Vagina (tissue), 2 donors: Measurements from ENCODE around the gene SLC12A7. TPM values are rescaled to one million over a fixed set of nuclear protein-coding genes. Genes with fewer than 3 reads are reported as not detected.

Experiments
- DNase-seq, 2 donors: peaks; one replicate each; pipeline ENCODE4 v3.0.0-alpha.2; 2017; ENCODE audit errors: extremely low spot score in 2 of 2
- H3K27ac ChIP-seq: fragments of 200-600 bp; sonication (generic); one replicate; pipeline ENCODE4 v1.5.1; 2019
- H3K27me3 ChIP-seq: fragments of 200-600 bp; sonication (generic); one replicate; pipeline ENCODE4 v1.5.1; 2019
- H3K36me3 ChIP-seq, 2 donors: fragments of 200-600 bp; sonication (generic); one replicate each; pipeline ENCODE4 v1.5.1; 2017 to 2019
- H3K4me1 ChIP-seq: fragments of 200-600 bp; sonication (generic); one replicate; pipeline ENCODE4 v1.5.1; 2019
- H3K4me3 ChIP-seq, 2 donors: fragments of 200-600 bp; sonication (generic); 1 replicate in 1 of 2; 2 replicates in 1 of 2; pipeline ENCODE4 v1.5.1; 2016 to 2019
- H3K9me3 ChIP-seq: fragments of 200-600 bp; sonication (generic); one replicate; pipeline ENCODE4 v1.5.1; 2019
- POLR2A ChIP-seq, 2 donors: fragments of 450-650 bp; IDR thresholded peaks; one replicate each; pipeline ENCODE4 v1.6.1; 2017; ENCODE audit warnings: antibody characterized with exemption in 2 of 2, mild to moderate bottlenecking in 2 of 2, moderate library complexity in 2 of 2
- POLR2AphosphoS5 ChIP-seq, 2 donors: sonication (generic); formaldehyde crosslinking; IDR thresholded peaks; one replicate each; pipeline ENCODE4 v1.9.0; 2017; ENCODE audit warnings: antibody characterized with exemption in 2 of 2, mild to moderate bottlenecking in 2 of 2, low read depth in 1 of 2; ENCODE audit not compliant: insufficient read depth in 1 of 2
- intact Hi-C: fragments of 100-400 bp; cut with DNase I; formaldehyde crosslinking; loops from one replicate; pipeline ENCODE4 v1.15.1; 2023
- total RNA-seq: library from RNA; depleted of rRNA; stranded (reverse); fragments of >200 nt; gene quantifications from one replicate; pipeline ENCODE4 v1.2.3, GENCODE V29; 2016
- TF ChIP-seq, protein P1 (sequence below), 3 experiments: fragments of 450-650 bp in 2 of 3; fragments of 200-600 bp in 1 of 3; sonication (generic) in 1 of 3; IDR thresholded peaks; one replicate each; pipeline ENCODE4 v1.5.1; 2017 to 2019; ENCODE audit warnings: antibody characterized with exemption in 3 of 3, mild to moderate bottlenecking in 2 of 3, moderate library complexity in 2 of 3

Gene SLC12A7
- total RNA-seq, 1 donor from 2014 or later = 21.6 TPM

DNA sequence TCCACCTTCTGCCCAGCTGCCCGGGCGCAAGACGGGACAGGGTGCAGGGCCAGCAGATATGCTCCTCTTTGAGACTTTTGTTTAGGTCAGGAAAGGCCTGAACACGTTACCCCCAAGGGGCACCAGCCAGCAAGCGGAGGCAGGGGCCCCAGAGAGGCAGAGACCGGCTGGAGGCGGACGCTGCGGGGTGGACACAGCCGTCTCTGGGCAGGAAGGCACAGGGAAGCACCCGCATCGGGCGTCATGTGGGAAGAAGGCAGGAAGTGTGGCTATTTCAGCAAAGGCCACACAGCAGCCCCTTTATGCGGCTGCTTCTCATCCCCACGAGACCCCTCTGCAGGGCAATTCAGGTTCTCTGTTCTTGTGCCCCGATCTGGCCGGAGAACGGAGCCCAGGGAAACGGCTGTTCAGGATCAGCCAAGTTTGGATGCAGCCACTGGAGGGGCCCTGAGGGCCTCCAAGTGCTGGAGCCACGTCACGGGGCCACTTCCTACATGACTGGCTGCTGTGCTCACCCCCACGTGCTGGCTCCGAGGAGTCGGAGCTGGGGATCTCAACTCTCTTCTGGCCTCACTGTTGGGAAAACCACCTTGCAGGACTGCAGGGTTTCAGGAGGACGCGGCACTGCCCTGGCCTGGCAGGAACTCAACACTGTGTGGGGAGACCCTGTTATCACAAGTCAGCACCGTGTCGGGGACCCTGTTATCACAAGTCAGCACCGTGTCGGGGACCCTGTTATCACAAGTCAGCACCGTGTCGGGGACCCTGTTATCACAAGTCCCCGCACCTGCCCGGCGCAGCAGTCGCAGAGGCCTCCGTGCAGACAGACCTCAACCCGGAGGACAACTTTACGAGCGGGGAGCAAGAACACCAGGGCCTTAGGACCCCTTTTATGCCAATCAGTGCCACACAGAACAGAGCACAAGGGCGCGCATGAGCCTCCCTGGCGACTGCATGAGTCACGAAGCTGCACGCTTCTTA is 44.4 kb downstream of the SLC12A7 start:
- no peak overlapping the region for H3K27ac ChIP-seq
- peaks cover 0 to 13% of the 10 kb centered on the region in 2 donors for H3K36me3 ChIP-seq
- TF ChIP-seq, protein P1, sequence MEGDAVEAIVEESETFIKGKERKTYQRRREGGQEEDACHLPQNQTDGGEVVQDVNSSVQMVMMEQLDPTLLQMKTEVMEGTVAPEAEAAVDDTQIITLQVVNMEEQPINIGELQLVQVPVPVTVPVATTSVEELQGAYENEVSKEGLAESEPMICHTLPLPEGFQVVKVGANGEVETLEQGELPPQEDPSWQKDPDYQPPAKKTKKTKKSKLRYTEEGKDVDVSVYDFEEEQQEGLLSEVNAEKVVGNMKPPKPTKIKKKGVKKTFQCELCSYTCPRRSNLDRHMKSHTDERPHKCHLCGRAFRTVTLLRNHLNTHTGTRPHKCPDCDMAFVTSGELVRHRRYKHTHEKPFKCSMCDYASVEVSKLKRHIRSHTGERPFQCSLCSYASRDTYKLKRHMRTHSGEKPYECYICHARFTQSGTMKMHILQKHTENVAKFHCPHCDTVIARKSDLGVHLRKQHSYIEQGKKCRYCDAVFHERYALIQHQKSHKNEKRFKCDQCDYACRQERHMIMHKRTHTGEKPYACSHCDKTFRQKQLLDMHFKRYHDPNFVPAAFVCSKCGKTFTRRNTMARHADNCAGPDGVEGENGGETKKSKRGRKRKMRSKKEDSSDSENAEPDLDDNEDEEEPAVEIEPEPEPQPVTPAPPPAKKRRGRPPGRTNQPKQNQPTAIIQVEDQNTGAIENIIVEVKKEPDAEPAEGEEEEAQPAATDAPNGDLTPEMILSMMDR (IDR thresholded peaks at IDR 0.05) = no peak
- TF ChIP-seq POLR2A (IDR thresholded peaks at IDR 0.05) (no peak), POLR2AphosphoS5 (IDR thresholded peaks at IDR 0.05; ENCODE audit: insufficient read depth in 1 of 2, low read depth in 1 of 2) (no peak)
- no peaks in the 10 kb centered on the region for H3K27me3 ChIP-seq
- H3K4me1 ChIP-seq = no peaks in the 10 kb centered on the region
- H3K9me3 ChIP-seq = no peaks in the 10 kb centered on the region
- no peak for DNase-seq
- intact Hi-C loops = no loop called here
- H3K4me3 ChIP-seq = no peak overlapping the region

DNA sequence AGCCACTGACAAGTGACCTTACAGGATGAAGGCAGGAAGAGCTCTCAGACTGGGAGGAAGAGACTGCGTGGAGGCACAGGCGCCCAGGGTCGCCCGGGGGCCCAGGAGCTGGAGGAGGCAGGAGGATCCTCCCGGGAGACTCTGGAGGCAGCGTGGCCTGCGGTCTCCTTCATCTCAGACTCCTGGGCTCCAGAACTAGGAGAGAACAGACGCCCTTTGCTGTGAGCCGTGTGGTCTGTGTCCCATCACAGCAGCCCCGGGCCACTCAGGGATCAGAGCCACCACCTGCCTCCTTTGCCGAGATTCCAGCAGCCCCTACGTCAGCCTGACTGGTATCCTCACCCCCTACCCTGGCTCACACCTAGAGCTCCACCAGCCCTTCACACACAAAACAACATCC is 45.2 kb downstream of the SLC12A7 start:
- H3K36me3 ChIP-seq = peaks cover 0 to 13% of the 10 kb centered on the region in 2 donors
- H3K27me3 ChIP-seq = no peaks in the 10 kb centered on the region
- no peaks in the 10 kb centered on the region for H3K9me3 ChIP-seq
- intact Hi-C loops = no loop called here
- TF ChIP-seq POLR2AphosphoS5 (IDR thresholded peaks at IDR 0.05; ENCODE audit: insufficient read depth in 1 of 2, low read depth in 1 of 2) (no peak), POLR2A (IDR thresholded peaks at IDR 0.05) (no peak)
- TF ChIP-seq, protein P1 (IDR thresholded peaks at IDR 0.05) = no peak
- no peak overlapping the region for H3K4me3 ChIP-seq
- no peaks in the 10 kb centered on the region for H3K4me1 ChIP-seq
- H3K27ac ChIP-seq = no peak overlapping the region
- no peak for DNase-seq

DNA sequence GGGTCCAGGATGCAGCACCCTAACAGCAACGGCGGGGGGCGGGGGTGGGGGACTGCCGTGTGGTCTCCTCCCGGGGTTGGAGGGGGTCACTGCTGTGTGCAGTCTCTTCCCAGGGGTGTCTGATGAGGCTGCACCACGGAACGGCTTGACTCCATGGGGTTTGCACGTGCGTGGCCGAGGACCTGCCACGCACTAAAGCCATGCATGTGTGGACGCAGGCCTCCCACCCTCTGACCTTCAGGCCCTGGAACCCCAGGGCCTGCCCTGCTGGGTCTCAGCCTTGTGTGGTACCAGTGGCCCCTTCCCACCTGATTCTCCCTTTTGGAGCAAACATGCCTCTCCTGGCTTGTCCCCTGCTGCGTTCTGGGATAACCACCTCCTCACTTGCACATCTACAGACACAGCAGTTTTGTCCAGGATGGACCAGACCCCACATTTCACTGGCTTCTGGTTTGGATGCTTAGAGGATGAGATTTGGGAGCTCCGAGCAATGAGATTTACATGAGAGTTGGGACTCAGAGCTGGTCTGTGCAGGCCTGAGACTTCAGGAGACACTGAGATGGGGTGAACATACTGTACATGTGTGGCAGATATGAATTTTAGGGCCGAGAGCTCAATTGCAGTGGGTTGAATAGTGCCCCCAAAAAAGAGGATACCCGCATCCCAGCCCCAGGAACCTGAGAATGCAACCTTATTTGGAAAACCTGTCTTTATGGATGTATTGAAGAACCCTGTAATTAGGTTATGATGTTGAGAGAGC is 45.8 kb downstream of the SLC12A7 start:
- H3K36me3 ChIP-seq = peaks cover 0 to 13% of the 10 kb centered on the region in 2 donors
- no peaks in the 10 kb centered on the region for H3K27me3 ChIP-seq
- DNase-seq = no peak
- H3K4me3 ChIP-seq = no peak overlapping the region
- intact Hi-C loops = no loop called here
- no peak overlapping the region for H3K27ac ChIP-seq
- TF ChIP-seq POLR2A (IDR thresholded peaks at IDR 0.05) (no peak), POLR2AphosphoS5 (IDR thresholded peaks at IDR 0.05; ENCODE audit: insufficient read depth in 1 of 2, low read depth in 1 of 2) (no peak)
- TF ChIP-seq, protein P1 (IDR thresholded peaks at IDR 0.05) = no peak
- H3K9me3 ChIP-seq = no peaks in the 10 kb centered on the region
- H3K4me1 ChIP-seq = no peaks in the 10 kb centered on the region

DNA sequence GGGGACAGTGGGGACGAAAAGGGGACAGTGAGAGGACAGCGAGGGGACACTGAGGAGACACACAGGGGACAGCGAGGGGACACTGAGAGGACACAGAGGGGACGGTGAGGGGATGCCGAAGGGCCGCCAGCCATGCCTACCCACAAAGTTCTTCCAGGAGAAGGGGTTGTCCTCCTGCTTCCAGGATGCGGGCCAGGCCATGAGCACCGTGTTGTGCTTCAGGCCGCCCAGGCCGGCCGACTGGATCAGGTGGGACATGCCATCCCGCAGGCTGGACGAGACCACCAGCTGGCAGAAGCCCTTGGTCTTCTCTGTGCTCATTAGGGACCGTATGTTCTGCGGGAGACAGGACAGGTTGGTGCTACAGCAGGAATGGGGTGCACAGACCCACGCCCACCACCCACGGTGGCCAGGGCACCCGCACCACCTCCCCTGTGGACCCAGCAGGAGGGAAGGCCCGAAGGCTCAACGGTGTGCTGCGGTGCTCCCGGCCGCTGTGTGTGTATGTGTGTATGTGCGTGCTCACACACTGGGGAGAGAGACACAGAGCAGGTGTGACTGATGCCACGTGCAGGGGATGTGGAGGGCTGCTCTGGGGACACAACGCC is 46.6 kb downstream of the SLC12A7 start:
- no peak for DNase-seq
- Histone ChIP-seq H3K36me3 (peaks cover 0 to 13% of the 10 kb centered on the region in 2 donors), H3K9me3 (no peaks in the 10 kb centered on the region), H3K27me3 (no peaks in the 10 kb centered on the region), H3K4me1 (no peaks in the 10 kb centered on the region), H3K27ac (no peak overlapping the region), H3K4me3 (no peak overlapping the region)
- intact Hi-C loops = no loop called here
- TF ChIP-seq, protein P1 (IDR thresholded peaks at IDR 0.05) = no peak
- TF ChIP-seq POLR2A (IDR thresholded peaks at IDR 0.05) (no peak), POLR2AphosphoS5 (IDR thresholded peaks at IDR 0.05; ENCODE audit: insufficient read depth in 1 of 2, low read depth in 1 of 2) (no peak)
